A204.1 (cell line): ENCODE data around the gene FAF1.

Experiments used
- FAIRE-seq: peaks from 2 replicates; lab custom pipeline; 2012; peaks lifted over from hg19 to GRCh38; lab: Jason Lieb, UNC

The FAF1 gene

DNA sequence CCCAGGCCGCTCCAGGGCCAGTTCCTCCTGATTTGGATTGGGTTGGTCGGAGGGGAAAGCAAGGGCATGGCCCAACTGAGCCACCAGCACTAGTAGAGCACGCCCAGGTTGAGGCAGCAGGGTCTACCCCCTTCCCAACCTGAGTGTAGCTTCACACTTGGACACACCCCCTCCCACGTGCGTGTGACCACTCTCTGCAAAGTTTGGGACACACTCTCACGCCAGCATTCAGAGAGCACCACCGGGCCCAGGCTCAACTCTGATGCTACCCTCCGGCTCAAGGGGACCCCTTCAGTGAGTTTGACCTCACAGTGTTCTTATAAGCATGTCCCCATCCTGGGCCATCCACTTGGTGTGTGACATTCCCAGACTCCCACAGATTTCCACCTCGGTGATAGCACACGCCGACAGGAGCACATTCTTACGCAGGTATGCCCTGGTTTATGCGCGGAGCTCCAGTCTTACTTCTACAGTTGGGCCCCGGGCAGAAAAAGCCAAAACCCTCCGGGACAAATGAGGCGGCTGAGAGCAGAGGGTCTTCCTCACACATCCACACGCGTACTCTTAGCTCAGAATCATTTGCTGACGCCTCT lies 533.9 kb downstream of the FAF1 start:
- FAIRE-seq: no peak

DNA sequence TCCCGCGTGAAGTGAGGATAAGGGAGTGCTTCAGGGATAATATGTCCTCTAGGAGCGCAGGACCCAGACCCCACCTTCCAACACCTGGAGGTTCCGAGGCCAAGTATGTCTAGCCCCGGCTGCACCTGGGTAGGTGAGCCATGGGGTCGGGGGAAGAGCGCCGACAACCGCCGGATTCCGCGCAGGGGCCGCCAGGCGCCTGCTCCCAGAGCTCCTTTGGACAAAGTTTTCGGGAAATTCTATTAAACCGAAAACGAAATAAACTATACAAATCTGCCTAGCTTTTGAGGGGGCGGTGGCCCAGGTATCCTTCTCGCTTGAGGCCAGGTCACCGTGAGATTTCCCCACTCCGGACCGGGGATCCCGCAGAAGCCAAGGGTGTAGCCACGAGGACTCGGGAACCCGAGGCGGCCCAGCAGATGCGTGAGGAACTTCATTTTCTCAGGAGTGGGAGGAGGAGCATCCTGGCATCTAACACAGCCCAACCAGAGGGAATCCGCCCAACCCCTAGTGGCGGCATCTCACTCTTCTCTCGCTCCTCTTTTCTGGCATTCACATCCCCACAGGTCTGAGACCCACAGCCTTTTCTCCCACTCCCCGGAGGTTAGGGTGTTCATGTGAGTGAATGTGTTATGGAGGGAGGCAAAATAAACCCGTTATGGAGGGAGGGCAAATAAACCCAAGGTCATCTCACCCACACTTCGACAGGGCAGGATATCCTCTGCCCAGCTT lies 534.5 kb downstream of the FAF1 start:
- FAIRE-seq: no peak

DNA sequence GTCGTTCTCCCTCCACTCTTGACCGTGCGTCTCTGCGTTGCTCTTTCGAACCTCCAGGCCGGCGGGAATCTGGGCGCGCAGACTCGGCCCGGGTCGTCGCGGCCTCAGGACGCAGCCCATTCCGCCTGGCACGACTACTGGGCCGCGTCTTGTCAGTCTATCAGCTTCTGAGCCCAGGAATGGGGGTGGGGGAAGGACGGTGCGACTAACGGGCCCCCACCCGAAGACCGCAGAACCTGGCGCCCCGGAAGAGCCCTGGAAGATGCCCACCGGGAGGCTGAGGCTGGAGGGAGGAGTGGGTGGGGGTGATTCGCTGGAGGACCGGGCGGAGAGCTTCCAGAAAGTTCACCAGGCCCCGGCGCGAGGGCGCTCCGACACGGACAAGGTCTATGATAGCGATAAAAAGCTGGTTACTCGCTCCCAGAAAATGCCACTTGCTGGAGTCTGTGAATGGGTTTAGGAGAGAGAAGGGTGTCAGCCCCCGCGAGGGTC lies 535.1 kb downstream of the FAF1 start:
- no peak for FAIRE-seq

DNA sequence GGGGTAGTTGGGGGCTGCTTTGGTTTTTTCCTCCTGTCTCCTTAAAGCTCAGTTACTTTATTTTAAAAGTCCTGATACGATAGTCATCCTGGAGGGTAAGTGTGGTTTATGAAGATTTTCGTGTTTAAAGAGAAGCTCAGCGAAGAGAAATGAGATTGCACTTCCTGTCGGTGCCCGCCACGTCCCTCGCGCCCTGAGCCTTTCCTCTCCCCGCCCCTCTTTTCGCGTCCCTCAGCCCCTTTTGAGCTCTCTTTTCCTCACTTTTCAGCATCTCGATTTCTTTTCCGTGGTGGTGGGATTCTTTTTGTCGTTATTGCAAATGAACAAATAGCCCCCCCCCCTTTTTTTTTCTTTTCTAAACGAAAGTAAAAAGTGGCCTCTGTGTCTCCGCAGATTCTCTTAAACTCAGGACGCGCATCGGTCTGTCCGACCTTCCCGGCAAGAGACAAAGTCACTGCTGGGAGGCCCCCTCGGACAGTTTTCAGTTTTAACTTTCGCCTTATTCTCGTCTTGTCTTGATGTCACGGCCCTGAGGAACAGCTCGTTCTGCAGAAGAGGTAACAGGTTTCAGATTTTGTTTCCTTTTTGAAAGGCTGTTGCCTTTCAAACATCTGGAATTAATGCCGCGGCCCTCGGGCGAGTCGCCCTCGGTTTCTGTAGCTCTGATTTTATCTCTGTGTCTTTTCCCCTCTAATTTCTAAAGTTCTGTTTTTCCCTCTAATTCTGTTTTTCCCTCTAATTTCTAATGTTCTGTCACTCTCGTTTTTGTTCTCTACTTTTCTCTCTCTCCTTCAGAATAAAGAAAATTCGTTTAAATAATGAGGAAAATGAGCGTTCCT lies 535.8 kb downstream of the FAF1 start:
- no peak for FAIRE-seq

DNA sequence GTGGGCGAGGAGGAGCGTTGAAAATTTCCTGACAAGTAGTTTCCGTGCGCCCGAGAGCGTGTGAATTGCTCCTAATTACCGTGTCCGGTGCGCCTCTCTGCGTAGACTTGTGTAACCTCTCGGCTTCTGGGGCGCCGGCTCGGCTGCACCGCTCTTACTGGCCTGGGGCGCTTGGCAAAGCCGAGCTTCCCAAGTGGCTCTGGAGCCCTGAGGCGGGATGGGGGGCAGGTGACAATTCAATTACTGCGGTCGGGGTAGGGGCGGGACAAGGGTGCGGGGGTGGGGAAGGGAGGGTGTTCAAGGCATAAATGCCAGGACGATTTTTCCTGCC lies 536.4 kb downstream of the FAF1 start:
- no peak for FAIRE-seq

DNA sequence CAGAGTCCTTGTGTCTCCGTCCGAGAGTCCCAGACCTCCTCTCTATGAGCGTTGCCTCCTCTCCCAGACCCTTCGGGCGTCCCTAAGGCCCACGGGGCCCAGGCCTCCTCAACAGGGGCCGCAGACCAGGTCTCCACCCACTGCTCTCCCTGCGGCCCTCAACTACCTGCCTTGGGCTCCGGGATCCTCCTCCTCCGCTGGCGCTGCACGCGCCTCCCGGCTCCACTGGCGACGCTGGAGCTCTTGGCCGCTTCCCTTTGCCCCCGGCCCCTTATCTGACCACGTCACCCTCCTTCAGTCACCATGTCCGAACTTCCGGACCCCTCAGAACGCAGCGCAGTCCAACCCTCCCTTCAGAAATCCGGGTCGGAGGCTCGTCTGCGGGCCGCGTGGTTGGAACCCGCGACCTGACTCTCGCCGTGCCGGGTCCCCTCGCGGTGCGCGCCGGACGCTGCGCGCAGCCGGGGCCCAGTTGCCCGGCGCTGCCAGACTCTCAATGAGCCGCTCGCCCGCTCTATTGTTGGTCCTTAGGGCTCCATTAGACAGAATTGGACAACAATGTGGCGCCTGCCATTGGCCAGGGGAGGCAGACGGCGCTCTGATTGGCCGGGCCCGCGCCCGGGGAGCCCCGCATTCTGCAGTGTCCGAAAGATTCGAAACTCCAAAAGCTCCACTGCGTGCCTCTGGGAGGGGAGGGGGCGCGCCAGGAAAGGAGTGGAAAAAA lies 537.0 kb downstream of the FAF1 start, which contains the start of gene DMRTA2:
Gene DMRTA2, minus strand, starts transcription at position 498 of the 724 bp plus-strand sequence. CDS start 1,907 bp downstream, outside the sequence.
- no peak for FAIRE-seq

DNA sequence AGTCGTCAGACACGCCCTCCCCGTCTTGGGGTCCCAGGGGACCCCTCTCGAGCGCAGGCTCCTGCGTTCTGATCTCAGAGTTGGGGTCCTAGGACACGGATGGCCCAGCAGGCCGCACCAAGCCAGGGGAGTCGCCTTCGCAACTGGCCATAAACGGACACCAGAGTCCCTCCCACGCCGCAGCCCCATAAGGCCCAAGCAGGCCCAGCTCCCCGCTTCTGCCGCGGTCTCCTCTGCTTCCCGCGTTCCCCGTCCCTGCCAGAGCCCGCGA lies 537.5 kb downstream of the FAF1 start:
- no peak for FAIRE-seq

DNA sequence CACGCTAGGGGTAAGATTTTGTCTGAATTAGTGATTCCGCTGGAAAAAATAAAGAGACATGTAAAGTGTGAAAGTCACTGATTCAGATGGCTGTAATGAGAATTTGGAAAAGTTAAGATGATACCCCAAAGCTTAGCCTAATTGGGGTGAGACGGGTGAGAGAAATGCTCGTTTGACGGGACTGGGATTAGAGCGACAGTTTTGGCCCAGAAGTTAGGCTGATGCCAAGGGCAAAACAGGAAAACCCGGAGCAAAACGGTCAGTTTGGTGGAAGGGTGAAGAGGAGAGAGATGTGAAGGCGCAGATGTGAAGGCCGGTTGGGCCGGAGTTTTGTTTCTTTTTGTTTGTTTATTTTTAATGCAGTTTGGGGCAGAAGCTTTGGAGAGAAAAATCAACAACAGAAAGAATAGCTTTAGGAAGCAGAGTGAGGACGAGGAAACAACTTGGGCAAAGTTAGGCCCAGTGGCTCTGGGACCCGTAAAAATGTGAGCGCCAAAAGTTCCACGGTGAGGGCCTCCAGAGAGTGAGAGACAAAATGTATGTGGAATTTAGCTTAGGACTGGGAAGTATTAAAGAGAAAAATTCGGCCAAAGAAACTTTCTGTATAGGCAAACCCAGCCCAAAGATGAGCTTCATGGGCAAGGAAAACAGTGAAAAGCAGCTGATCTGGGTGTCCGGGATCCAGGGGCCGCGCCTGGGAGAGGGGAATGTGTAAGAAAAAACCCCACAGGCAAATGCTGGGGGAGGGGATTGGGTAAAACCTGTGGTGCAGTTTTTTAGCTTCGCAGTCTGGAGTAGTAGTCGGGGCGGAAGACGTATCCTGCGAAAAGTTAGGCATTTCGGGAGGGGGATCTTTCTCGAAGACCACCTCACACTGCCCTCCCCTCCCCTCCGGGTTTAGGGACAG lies 538.0 kb downstream of the FAF1 start:
- FAIRE-seq: no peak

DNA sequence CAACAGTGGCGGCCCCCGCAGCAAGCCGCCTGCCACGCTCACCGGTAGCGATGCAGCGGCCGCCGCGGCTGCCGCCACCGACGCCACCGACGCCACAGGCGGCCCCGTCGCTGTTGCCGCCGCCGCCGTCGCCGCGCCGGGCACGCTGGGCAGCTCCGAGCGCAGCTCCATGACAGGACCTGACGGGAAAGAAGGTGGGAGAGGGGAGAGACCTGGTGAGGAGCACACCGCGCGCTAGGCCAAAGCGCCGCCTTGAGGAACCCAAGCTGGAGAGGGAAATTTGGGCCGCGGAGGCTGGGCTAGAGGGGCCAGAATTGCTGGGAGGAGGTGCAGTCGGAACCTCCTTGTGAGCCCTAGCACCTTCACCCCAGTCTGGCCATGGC lies 538.7 kb downstream of the FAF1 start:
- FAIRE-seq: no peak

DNA sequence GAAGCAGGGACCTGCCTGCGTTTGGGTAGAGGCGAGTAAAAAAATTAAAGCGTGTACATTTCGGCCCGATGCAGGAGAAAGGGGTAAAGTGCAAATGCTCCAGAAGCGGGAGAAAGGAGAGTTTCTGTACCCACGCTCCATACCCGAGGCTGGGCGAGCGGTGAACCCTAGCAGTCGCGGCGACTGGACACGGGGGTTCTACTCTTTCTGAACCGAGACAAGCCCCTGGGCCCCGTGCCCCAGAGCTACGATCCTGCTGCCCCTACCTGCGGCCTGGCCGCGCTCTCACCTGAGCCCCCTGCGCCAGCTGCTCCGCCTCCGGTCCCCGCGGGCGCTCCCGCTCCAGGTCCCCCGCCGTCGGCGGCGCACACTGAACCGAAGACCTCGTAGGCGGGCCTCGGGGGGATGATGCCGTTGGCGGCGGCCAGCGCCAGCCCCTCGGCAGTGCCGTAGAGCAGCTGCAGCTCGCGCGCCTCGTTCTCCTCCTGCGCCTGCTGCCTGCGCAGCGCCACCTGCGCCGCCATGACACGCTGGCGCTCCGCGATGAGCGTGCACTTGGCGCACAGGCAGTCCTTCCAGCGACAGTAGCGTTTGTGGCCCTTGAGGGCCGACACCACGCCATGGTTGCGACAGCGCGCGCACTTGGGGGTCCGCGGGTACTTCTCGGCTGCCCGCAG lies 539.2 kb downstream of the FAF1 start:
- FAIRE-seq: no peak

DNA sequence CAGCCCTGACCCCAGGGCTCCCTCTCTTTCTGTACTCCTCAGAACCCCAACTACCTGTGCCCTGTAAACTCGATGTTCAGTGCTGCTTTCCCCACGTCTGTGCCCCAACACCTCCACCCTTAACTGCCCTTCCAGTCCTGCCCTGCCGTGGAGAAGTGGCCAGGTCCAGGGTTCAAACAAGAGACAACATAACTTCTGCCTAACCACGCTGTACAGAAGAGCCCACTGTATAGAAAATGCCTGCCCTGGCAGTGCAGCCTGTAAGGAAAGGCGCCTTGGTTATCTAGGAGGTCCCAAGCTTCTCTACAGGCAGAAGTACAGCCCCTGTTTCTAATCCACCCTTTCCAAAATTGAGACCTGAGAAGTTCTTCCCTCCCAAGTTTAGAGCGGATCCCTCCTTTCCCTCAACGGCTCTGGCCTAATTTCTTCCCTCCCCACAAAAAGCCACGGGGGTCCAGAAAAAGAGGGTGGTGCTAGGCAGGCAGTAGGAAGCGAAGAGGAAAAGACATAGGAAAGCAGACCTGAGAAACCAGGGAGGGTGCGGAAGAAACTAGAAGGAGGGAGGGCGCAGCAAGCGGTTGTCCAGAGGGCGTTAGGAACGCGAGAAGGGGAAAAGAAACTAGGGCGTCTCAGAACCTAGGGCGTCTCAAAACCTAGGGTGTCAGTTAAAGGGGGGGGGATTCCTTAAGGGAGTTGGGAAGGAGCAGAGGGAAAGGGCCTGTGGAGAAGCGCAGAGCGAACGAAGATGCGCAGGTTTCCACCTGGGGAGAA lies 540.0 kb downstream of the FAF1 start:
- no peak for FAIRE-seq

DNA sequence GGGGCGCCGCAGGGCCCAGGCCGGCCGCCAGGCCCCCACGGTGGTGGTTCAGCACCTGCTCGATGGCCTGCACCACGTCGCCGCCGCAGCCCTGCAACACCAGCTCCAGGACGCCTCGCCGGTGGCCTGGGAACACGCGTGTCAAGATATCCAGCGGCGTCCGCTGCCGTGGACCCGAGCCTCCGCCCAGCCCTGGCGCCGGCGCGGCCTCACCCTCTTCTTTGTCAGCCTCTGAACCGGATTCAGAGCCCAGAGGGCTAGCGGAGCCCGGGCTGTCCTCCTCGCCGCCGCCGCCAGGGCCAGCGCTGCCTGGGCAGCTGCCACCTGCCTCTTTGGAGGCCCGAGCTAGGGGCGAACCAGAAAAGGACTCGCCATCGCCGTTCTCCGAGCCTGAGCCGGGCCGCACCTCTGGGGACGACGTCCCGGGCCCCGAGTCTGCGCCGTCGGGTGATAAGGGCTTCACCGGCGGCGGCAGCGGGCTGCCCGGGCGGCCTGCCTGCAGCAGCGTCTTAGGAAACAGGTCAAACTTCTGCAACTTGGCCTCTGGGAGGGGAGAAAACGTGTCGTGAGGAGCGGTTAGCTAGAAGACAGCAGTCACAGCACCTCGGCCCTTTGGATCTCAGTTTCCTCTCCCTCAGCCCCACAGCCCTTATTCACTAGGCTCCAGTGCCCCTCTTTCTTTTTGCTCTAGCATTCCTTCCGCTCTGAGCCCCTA lies 540.7 kb downstream of the FAF1 start:
- no peak for FAIRE-seq

DNA sequence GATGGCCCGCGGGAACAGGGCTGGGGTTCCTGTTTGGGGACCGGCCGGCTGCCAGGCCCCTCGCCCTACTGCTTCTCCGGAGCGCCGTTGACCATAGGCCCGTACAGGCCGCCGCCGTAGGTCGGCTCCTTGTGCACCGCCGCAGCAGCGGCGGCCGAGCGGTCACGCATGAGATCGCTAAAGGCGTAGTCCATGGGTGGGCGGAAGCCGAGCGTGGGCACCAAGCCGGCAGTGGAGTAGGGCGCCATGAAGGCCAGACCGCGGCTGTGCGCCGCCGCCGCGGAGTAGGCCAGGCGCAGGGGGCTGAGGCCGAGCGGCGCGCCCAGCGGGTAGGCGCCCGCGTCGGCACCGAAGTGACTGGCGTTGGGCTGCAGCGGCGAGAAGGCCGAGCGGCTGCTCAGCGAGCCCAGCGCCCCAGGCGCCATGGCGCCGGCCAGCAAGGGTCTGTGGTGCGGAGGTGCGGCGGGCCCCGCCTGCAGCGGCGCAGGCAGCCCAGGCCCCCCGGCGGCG lies 541.4 kb downstream of the FAF1 start:
- FAIRE-seq: no peak

DNA sequence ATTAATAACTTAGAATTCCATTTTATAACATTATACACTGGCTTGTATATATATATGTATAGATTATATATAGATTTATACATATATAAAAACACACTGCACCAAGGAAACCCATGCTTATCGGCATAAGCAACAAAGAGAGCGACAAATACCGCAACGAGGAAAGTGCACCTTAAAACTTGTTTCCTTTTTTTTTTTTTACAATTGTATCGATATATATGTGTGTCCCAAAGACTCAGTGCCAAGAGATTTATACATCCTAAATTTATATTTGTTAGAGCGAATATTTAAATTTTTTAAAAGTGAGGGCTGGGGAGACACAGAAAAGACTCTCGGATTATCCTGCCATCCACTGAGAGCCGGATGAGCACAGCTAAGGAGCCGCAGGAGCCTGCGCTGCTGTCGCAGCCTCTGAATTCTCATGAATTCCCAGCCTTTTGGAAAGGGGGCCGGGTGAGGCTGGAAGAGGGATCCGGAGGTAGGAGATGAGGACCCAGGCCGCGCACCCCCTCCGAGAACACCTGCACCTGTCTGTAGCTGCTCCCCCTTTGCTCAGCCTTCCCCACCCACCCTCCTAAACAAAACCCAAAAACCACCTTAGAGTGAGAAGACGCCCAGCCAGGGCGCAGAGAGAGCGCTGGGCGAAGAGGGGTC lies 542.0 kb downstream of the FAF1 start:
- no peak for FAIRE-seq

DNA sequence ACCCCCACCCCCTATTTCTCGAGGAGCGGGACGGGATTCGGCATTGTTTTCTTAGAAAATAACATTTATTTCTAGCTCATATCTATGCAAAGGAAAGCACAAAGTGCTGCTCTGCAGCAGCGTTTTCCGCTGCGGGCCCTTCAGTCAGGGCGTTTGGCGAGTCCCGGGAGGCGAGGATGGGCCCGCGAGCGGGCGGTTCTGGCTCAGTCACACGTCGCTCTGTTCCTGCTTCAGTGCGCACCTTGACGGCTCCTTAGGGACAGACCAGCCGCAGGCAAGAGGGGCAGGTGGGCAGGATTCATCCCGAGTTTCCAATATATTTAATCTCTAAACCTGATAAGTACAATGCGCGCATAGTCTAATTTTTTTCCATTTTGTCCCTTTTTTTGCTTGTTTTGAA lies 542.6 kb downstream of the FAF1 start:
- FAIRE-seq: no peak

DNA sequence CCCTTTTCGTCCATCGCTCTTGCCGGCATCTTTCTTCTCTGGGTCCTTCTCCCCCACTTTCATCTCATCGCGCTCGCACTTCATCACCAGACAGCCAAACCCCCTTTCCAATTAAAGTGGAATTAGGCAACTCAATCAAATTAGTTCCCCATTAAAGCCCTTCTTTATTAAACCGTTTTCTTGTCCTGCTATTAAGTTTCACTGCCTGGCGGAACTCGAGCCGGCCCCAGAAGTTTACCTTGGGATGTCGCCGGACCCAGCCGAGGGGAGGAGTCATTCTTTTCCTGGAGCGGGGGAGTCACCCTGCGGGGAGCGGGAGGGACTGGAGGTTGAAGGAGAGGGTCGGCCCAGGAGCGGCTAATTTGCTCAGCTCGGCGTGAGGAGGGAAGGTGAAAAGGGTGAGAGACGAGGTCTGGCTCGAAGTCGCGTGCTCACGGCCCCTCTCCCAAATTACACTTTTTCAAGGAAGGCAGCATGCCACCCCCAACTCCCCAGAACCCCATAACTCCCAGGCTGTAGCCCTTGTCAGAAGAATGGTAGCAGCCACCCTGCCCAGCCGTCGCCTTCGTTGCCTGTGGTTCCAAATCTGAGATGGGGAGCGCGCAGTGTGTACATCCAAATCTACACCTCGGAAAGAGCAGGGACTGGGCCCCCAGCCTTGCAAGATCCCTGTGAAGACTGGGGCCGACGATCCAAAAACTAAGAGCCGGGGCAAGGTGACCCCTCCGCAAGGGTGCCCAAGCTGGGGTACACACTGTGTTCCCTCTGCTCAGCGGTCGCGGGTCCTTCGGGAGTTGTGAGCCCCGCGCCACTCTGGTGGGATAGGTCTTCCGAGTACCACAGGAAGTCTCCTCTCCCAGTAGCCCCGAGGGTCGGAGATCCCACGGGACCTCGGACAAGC lies 543.3 kb downstream of the FAF1 start:
- FAIRE-seq: no peak

DNA sequence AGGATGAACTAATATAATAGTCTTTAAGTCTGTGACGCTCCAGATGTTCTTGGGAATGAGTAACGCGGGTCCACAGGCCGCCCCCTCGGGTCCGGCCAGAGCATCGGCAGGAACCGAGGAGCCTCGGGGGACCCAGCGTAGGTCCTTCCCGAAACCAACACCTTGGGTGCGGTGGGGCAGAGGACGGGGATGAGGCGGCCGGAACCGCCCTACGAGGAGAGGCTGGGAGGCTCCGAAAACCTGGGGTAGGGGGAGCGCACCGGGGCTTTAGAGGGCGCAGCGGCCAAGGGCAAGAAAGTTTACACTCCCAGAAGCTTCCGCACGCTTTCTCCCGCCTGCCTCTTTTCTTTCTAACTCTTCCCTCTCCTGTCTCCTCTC lies 543.9 kb downstream of the FAF1 start:
- no peak for FAIRE-seq
